Stimulated activated CD4-positive, alpha-beta T cell treated with anti-CD3 and anti-CD28 coated beads, Interleukin-1b, Interleukin-23, amount 100 ng/mL, for 24 hours (primary cell): ENCODE data around the gene BRD7.

ENCODE experiments used
- DNase-seq, 4 experiments: peaks; one replicate each; pipeline ENCODE4 v3.0.0-alpha.2; 2020; ENCODE audit warnings: low read depth in 4 of 4, low spot score in 1 of 4

The BRD7 gene

GRCh38 chr16:50368410-50369132 lies at the start of gene BRD7:
BRD7 (minus strand) TSS chr16:50368988; CDS start chr16:50368774, 214 bp downstream.
- DNase-seq, result peak; percentile 30 to 61 (median 52)

GRCh38 chr16:50416388-50416787 lies 47.6 kb upstream of the BRD7 start:
- DNase-seq, result no peak

GRCh38 chr16:50414152-50414551 lies 45.4 kb upstream of the BRD7 start:
- DNase-seq, result no peak

- no peak for DNase-seq
These were observed 42.2 kb upstream of the BRD7 start for GRCh38 chr16:50411034-50411433.

GRCh38 chr16:50408001-50408561 lies 39.3 kb upstream of the BRD7 start:
- no peak for DNase-seq

GRCh38 chr16:50407351-50407750 lies 38.6 kb upstream of the BRD7 start:
- DNase-seq, result no peak

GRCh38 chr16:50403491-50403890 lies 34.7 kb upstream of the BRD7 start:
- DNase-seq, result no peak

- no peak for DNase-seq
These were observed 33.6 kb upstream of the BRD7 start for GRCh38 chr16:50402298-50402895.

GRCh38 chr16:50401355-50401754 lies 32.6 kb upstream of the BRD7 start:
- DNase-seq, result no peak

GRCh38 chr16:50400967-50401348 lies 32.2 kb upstream of the BRD7 start:
- no peak for DNase-seq

GRCh38 chr16:50400312-50400966 lies 31.7 kb upstream of the BRD7 start:
- DNase-seq, result no peak

- no peak for DNase-seq
These were observed 30.6 kb upstream of the BRD7 start for GRCh38 chr16:50399411-50399810.

- no peak for DNase-seq
These were observed 29.5 kb upstream of the BRD7 start for GRCh38 chr16:50398336-50398735.

GRCh38 chr16:50396761-50397535 lies 28.2 kb upstream of the BRD7 start:
- DNase-seq, result no peak

- DNase-seq, result no peak
These were observed 27.2 kb upstream of the BRD7 start for GRCh38 chr16:50395763-50396710.

GRCh38 chr16:50393858-50394802 lies 25.3 kb upstream of the BRD7 start:
- no peak for DNase-seq

- DNase-seq, result no peak
These were observed 24.6 kb upstream of the BRD7 start for GRCh38 chr16:50393416-50393815.

- DNase-seq, result no peak
These were observed 22.3 kb upstream of the BRD7 start for GRCh38 chr16:50390914-50391716.
